ENCODE results near the gene SCYGR8. TPM values are rescaled to one million over a fixed set of nuclear protein-coding genes. Genes with fewer than 3 reads are reported as not detected.

Gene SCYGR8
- polyA plus RNA-seq, 1 of the 3 experiments (the other 2 are of a cell fraction): not detected

- no peak for DNase-seq
- H3F3A ChIP-seq (replicated peaks; ENCODE audit: insufficient read depth): no peaks in the 10 kb centered on the region
- H3K4me2 ChIP-seq: no peak overlapping the region
- H4K20me1 ChIP-seq (ENCODE audit: insufficient read depth): no peaks in the 10 kb centered on the region
- H3K36me3 ChIP-seq (replicated peaks in 1 of 2; ENCODE audit: control insufficient read depth in 1 of 2, insufficient read depth in 2 of 2, low read length in 1 of 2): no peaks in the 10 kb centered on the region
- no peak overlapping the region for H3K4me3 ChIP-seq (ENCODE audit: low read depth in 2 of 2, low read length in 1 of 2)
- H3K27ac ChIP-seq (ENCODE audit: low read depth in 2 of 2, low read length in 1 of 2): no peak overlapping the region
- no peaks in the 10 kb centered on the region for H3K79me2 ChIP-seq (ENCODE audit: insufficient read depth)
- H3K4me1 ChIP-seq (ENCODE audit: control insufficient read depth in 1 of 2, insufficient read depth in 2 of 2, low read depth in 1 of 2, low read length in 1 of 2): no peaks in the 10 kb centered on the region
- no peak overlapping the region for H2AFZ ChIP-seq (ENCODE audit: low read depth)
- TF ChIP-seq NFIC (IDR thresholded peaks at IDR 0.05; ENCODE audit: borderline replicate concordance) (no peak), JUND (IDR thresholded peaks at IDR 0.05) (no peak), GATA2 (CRISPR knock-in tag; IDR thresholded peaks at IDR 0.05) (no peak), RFX5 (IDR thresholded peaks at IDR 0.05; ENCODE audit: low read length) (no peak), SMC3 (IDR thresholded peaks at IDR 0.05; ENCODE audit: low read depth, low read length) (no peak), TAF1 (IDR thresholded peaks at IDR 0.05; ENCODE audit: borderline replicate concordance, low read depth, low read length) (no peak), SIN3A (IDR thresholded peaks at IDR 0.05; ENCODE audit: borderline replicate concordance, low read depth, low read length) (no peak), MXI1 (IDR thresholded peaks at IDR 0.05; ENCODE audit: low read depth, low read length) (no peak), FOXJ3 (CRISPR knock-in tag; IDR thresholded peaks at IDR 0.05) (no peak), USF1 (IDR thresholded peaks at IDR 0.05; ENCODE audit: borderline replicate concordance, low read depth) (no peak), CHD2 (IDR thresholded peaks at IDR 0.05; ENCODE audit: low read length, partially characterized antibody) (no peak), ELF1 (IDR thresholded peaks at IDR 0.05) (no peak)
- H3K9ac ChIP-seq: no peak overlapping the region
- CTCF ChIA-PET: interaction anchor here (1.1 to 1.9 kb wide), 2 partner anchors 69 to 387 kb away, joined by 3 to 6 read pairs; no protein-coding TSS in a partner anchor
- H3K27me3 ChIP-seq (ENCODE audit: insufficient read depth): no peaks in the 10 kb centered on the region
- POLR2A ChIA-PET: no interaction called here
- H3K9me3 ChIP-seq: no peaks in the 10 kb centered on the region
- WGBS (ENCODE audit: low lambda C conversion rate): 86% methylated on average over 5 of the region's 5 CpGs
- H3K9me2 ChIP-seq: no peaks in the 10 kb centered on the region
These were observed 47.5 kb downstream of the SCYGR8 start for GRCh38 chr2:227793148-227793712.

Small RNAs within 50 kb of the gene (small RNA-seq; reads per million reads assigned to genes)
- 0 to 1.4 (median 0) reads per million in 7 experiments for gene RNA5SP121
- 0 reads per million in 7 experiments for gene SNRPGP8

Other genes starting within 250 kb of the SCYGR8 start
- not detected in 2 replicates for gene SCYGR2, start 147.0 kb upstream of the SCYGR8 start, polyA plus RNA-seq (2012; rRNA removed)
- not detected in 2 replicates for gene SCYGR3, start 131.1 kb upstream of the SCYGR8 start, polyA plus RNA-seq (2012; rRNA removed)
- not detected in 2 replicates for gene SCYGR4, start 128.4 kb upstream of the SCYGR8 start, polyA plus RNA-seq (2012; rRNA removed)
- gene SCYGR5, start 79.1 kb upstream of the SCYGR8 start, polyA plus RNA-seq (2012; rRNA removed): not detected in 2 replicates
- 0.02 and 0.13 TPM in 2 replicates for gene SLC19A3, start 27.9 kb upstream of the SCYGR8 start, polyA plus RNA-seq (2012; rRNA removed)
- not detected in 2 replicates for gene SCYGR6, start 21.1 kb upstream of the SCYGR8 start, polyA plus RNA-seq (2012; rRNA removed)
- gene SCYGR7, start 17.6 kb upstream of the SCYGR8 start, polyA plus RNA-seq (2012; rRNA removed): not detected in 2 replicates
- gene CCL20, start 67.9 kb downstream of the SCYGR8 start, polyA plus RNA-seq (2012; rRNA removed): 0.12 TPM in 1 of 2 replicates, not detected in the other
- 1.2 and 2.4 TPM in 2 replicates for gene DAW1, start 125.7 kb downstream of the SCYGR8 start, polyA plus RNA-seq (2012; rRNA removed)